NCI-H2107 treated with DMSO at 0.1 percent for 48 hours (cell line): Measurements from ENCODE around the gene PINLYP.
A peak's percentile ranks its signal among the peaks of the same experiment; 100 is the strongest.

Experiments used
- DNase-seq: peaks from one replicate; lab custom pipeline; 2025; ENCODE audit not compliant: unreplicated experiment; lab: John Stamatoyannopoulos, UW

Gene PINLYP

GRCh38 chr19:43575156-43575950 is at the start of gene PINLYP, which contains the start of gene XRCC1:
Gene PINLYP, plus strand, starts transcription at chr19:43575801. Its CDS starts 1,391 bp downstream, at chr19:43577192.
Gene XRCC1, minus strand, starts transcription at chr19:43575527. Its CDS starts 69 bp downstream, at chr19:43575458.
- peak; percentile 96 for DNase-seq

GRCh38 chr19:43525836-43526771 is 49.5 kb upstream of the PINLYP start:
- DNase-seq = no peak

- DNase-seq = no peak
Measured at GRCh38 chr19:43526884-43527859, 48.4 kb upstream of the PINLYP start, which contains the start of gene ETHE1. Gene ETHE1, minus strand, starts transcription at chr19:43527201. Its CDS starts 24 bp downstream, at chr19:43527177.

- peak; percentile 42 for DNase-seq
Measured at GRCh38 chr19:43527860-43528622, 47.6 kb upstream of the PINLYP start.

- no peak for DNase-seq
Measured at GRCh38 chr19:43532571-43532961, 43.0 kb upstream of the PINLYP start.

GRCh38 chr19:43532962-43533545 is 42.5 kb upstream of the PINLYP start, which contains the start of gene ZNF575:
Gene ZNF575, plus strand, starts transcription at chr19:43533188. Its CDS starts 1,235 bp downstream, at chr19:43534423.
- peak; percentile 57 for DNase-seq

GRCh38 chr19:43533546-43534304 is 41.9 kb upstream of the PINLYP start:
- peak; percentile 63 for DNase-seq

GRCh38 chr19:43534305-43534815 is 41.2 kb upstream of the PINLYP start:
- DNase-seq = no peak

- DNase-seq = no peak
Measured at GRCh38 chr19:43534816-43535761, 40.5 kb upstream of the PINLYP start.

- DNase-seq = no peak
Measured at GRCh38 chr19:43538922-43539321, 36.7 kb upstream of the PINLYP start.

GRCh38 chr19:43540381-43540780 is 35.2 kb upstream of the PINLYP start:
- no peak for DNase-seq

- DNase-seq = no peak
Measured at GRCh38 chr19:43541920-43542650, 33.5 kb upstream of the PINLYP start.

- DNase-seq = no peak
Measured at GRCh38 chr19:43544077-43544476, 31.5 kb upstream of the PINLYP start.

- DNase-seq = no peak
Measured at GRCh38 chr19:43545276-43545675, 30.3 kb upstream of the PINLYP start.

- no peak for DNase-seq
Measured at GRCh38 chr19:43545981-43546380, 29.6 kb upstream of the PINLYP start.

GRCh38 chr19:43546581-43546980 is 29.0 kb upstream of the PINLYP start:
- no peak for DNase-seq
